H1 (cell line): Measurements from ENCODE around the gene ADGRL3. TPM values are rescaled to one million over a fixed set of nuclear protein-coding genes. Genes with fewer than 3 reads are reported as not detected.
A peak's percentile ranks its signal among the peaks of the same experiment; 100 is the strongest.

Source experiments
- BACH1 ChIP-seq: IDR thresholded peaks from 2 replicates; pipeline ENCODE4 v1.6.1; 2012; ENCODE audit warnings: low read length, improper control_type of control experiment
- GABPA ChIP-seq: IDR thresholded peaks from 2 replicates; pipeline ENCODE4 v1.6.1; 2011; ENCODE audit warnings: mild to moderate bottlenecking, low read length, moderate library complexity, borderline replicate concordance; ENCODE audit not compliant: insufficient read depth
- GTF2F1 ChIP-seq: IDR thresholded peaks from 2 replicates; pipeline ENCODE4 v1.6.1; 2012; ENCODE audit warnings: low read depth, low read length, improper control_type of control experiment, borderline replicate concordance
- KDM1A ChIP-seq: fragments of 200-600, 300-600 bp; sonication (generic); IDR thresholded peaks from 2 replicates; pipeline ENCODE4 v1.7.1; 2016; ENCODE audit warnings: mild to moderate bottlenecking, low read length, borderline replicate concordance
- KDM5A ChIP-seq: fragments of 200-600 bp; IDR thresholded peaks from 2 replicates; pipeline ENCODE4 v1.7.1; 2012; ENCODE audit warnings: mild to moderate bottlenecking, low read length, inconsistent platforms, mixed read lengths
- NRF1 ChIP-seq: IDR thresholded peaks from 2 replicates; pipeline ENCODE4 v1.6.1; 2011; ENCODE audit warnings: mild to moderate bottlenecking, low read depth, low read length, improper control_type of control experiment
- PHF8 ChIP-seq: fragments of 200-600 bp; sonication (generic); conservative IDR thresholded peaks from 2 replicates; pipeline ENCODE4 v1.7.1; 2012; ENCODE audit warnings: low read depth, mild to moderate bottlenecking, inconsistent platforms, low read length, moderate library complexity
- POLR2AphosphoS5 ChIP-seq: IDR thresholded peaks from 2 replicates; pipeline ENCODE4 v1.6.1; 2011; ENCODE audit warnings: low read depth, low read length
- SIX5 ChIP-seq: IDR thresholded peaks from 2 replicates; pipeline ENCODE4 v1.6.1; 2011; ENCODE audit warnings: mild to moderate bottlenecking, low read depth, low read length
- TCF12 ChIP-seq: IDR thresholded peaks from 2 replicates; pipeline ENCODE4 v1.6.1; 2011; ENCODE audit warnings: low read depth, mild to moderate bottlenecking, low read length
- TEAD4 ChIP-seq: IDR thresholded peaks from 2 replicates; pipeline ENCODE4 v1.6.1; 2012; ENCODE audit warnings: low read depth, low read length, inconsistent platforms, mixed read lengths
- YY1 ChIP-seq: IDR thresholded peaks from 2 replicates; pipeline ENCODE4 v1.6.1; 2011; ENCODE audit warnings: low read depth, mild to moderate bottlenecking, low read length
- polyA plus RNA-seq, 7 experiments: library from polyadenylated mRNA; depleted of rRNA in 3 of 7; stranded (reverse) in 5 of 7; unstranded in 2 of 7; fragments of >200 nt in 5 of 7; fragments of 200-250 nt in 2 of 7; gene quantifications; 1 replicate in 5 of 7; 2 replicates in 1 of 7; 4 replicates in 1 of 7; pipeline versions ENCODE4 v1.2.1 to v1.2.3, GENCODE V29; 2011 to 2013; ENCODE audit warnings: missing spikeins in 2 of 7, mixed read lengths in 2 of 7
- total RNA-seq: library from RNA; stranded (reverse); fragmentation: NEBNext Ultra II Directional; extraction: Animal tissue kit (Norgen Biotek cat#: 25700); gene quantifications from 2 replicates; pipeline ENCODE4 v1.2.1, GENCODE V29; 2021
- TF ChIP-seq, protein P1 (sequence below): IDR thresholded peaks from 2 replicates; pipeline ENCODE4 v1.6.1; 2012; ENCODE audit warnings: low read length, inconsistent platforms

ADGRL3 gene
- total and polyA plus RNA-seq, 2 of the 8 experiments (the other 6 are each of a cell fraction or from before 2014, with no cell fraction given): 6.6 to 13.0 TPM

DNA sequence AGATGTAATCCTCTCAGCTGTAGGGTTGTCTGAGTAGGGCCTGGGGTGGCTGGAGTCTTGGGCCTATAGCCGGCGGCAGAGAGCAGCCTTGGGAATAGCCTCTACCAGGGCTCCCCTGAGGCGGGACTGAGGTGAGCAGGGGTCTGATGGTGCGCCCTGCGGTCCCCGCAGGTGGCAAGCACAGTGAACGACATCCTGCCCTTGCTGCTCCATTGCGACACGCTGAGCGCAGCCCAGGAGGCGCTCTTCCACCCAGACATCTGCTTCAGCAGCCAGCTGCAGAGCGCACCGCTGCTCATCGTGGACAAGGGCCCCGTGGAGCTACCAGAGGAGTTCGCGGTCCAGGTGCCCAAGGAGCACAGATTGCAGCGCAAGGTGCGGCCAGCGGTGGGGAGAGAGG is 317.0 kb downstream of the ADGRL3 start (continued):
- TF ChIP-seq, protein P1, sequence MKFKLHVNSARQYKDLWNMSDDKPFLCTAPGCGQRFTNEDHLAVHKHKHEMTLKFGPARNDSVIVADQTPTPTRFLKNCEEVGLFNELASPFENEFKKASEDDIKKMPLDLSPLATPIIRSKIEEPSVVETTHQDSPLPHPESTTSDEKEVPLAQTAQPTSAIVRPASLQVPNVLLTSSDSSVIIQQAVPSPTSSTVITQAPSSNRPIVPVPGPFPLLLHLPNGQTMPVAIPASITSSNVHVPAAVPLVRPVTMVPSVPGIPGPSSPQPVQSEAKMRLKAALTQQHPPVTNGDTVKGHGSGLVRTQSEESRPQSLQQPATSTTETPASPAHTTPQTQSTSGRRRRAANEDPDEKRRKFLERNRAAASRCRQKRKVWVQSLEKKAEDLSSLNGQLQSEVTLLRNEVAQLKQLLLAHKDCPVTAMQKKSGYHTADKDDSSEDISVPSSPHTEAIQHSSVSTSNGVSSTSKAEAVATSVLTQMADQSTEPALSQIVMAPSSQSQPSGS: no peak
- TF ChIP-seq POLR2AphosphoS5: no peak
- TF ChIP-seq TEAD4: peak; percentile 34; the same call in 1 of the 2 replicates
- no peak for TF ChIP-seq GABPA
- TF ChIP-seq NRF1: no peak
- peak; percentile 39; the same call in 1 of the 2 replicates for TF ChIP-seq YY1
- no peak for TF ChIP-seq KDM5A
- no peak for TF ChIP-seq BACH1
- TF ChIP-seq TCF12: 0 out of 2 replicates have a peak, but pooled peaks have one; percentile 61
- TF ChIP-seq PHF8: 0 out of 2 replicates have a peak, but pooled peaks have one; percentile 24
- TF ChIP-seq GTF2F1: no peak
- no peak for TF ChIP-seq SIX5
- peak; percentile 47; the same call in 1 of the 2 replicates for TF ChIP-seq KDM1A
